LNCAP (cell line): ENCODE measurements around the gene PTPN20.

Source experiments
- TF ChIP-seq, protein P1 (sequence below): fragments of 450-650 bp; IDR thresholded peaks from 2 replicates; pipeline ENCODE4 v1.5.1; 2017; ENCODE audit warnings: mild to moderate bottlenecking

Gene PTPN20

DNA sequence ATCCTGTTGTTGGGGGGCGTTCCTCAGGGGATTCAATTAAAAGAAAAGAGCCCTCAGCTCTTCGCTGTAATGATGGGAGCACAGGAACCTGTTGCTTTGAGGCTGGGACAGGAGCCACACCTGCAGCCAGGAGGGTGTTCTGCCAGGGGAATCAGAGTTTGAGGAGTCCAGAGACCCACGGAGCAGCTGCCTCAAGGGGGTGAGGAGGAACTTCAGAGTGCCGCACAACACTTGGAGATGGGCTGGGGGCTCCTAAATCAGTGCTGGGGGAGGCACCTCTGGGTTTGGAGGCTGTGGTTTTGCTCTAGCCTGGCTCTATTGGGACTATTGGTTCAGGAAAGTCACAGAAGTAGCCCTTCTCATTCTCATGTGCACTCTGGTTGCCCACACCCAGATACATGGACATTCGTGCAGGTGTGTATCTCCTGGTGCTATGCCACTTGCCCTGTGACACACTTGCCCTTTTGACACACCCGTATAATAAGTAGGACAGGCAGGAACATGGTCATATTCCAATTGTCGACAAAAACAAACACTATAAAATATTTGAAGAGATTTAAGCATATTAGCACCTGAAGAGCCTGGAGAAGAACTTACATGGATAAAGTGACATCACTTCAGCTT is 98.1 kb downstream of the PTPN20 start:
- TF ChIP-seq, protein P1, sequence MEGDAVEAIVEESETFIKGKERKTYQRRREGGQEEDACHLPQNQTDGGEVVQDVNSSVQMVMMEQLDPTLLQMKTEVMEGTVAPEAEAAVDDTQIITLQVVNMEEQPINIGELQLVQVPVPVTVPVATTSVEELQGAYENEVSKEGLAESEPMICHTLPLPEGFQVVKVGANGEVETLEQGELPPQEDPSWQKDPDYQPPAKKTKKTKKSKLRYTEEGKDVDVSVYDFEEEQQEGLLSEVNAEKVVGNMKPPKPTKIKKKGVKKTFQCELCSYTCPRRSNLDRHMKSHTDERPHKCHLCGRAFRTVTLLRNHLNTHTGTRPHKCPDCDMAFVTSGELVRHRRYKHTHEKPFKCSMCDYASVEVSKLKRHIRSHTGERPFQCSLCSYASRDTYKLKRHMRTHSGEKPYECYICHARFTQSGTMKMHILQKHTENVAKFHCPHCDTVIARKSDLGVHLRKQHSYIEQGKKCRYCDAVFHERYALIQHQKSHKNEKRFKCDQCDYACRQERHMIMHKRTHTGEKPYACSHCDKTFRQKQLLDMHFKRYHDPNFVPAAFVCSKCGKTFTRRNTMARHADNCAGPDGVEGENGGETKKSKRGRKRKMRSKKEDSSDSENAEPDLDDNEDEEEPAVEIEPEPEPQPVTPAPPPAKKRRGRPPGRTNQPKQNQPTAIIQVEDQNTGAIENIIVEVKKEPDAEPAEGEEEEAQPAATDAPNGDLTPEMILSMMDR: no peak

DNA sequence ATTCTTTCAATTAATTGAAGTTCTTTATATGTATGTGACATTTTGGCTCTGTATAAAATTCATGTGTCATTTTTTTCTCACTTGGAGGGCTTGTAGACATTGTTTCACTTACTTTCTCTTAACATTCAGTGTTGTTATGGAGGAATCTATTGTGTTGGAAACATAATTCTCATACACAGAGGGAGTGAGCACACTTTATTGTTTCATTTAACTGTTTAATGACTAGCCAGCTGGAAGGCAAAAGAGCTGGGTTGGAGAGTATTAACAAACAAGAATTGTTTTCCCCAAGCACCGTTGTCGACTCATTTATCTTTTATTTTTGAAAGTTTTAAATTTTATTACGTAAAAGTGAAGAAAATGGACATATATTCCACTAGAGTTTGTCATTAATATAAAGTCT is 98.8 kb downstream of the PTPN20 start:
- TF ChIP-seq, protein P1: no peak

- TF ChIP-seq, protein P1: no peak
Measured at GRCh38 chr10:47012214-47012613, 101.0 kb downstream of the PTPN20 start.

- TF ChIP-seq, protein P1: no peak
Measured at GRCh38 chr10:47013507-47014154, 102.4 kb downstream of the PTPN20 start.

DNA sequence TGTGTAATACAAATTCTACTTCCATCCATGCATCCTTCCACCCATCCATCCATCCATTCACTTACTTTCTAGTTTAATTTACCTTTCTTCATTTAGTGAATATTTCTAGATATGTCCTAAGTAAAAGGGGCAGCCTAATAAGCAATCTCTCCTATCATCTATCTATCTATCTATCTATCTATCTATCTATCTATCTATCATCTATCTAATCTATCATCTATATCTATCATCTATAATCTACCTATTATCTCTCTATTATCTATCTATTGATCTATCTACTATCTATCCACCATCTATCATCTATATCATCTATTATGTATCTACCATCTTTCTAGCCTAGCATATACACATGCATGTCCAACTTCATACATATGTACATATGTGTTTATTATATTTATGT is 104.2 kb downstream of the PTPN20 start:
- TF ChIP-seq, protein P1: no peak

- TF ChIP-seq, protein P1: no peak
Measured at GRCh38 chr10:47016564-47016963, 105.3 kb downstream of the PTPN20 start.

- TF ChIP-seq, protein P1: no peak
Measured at GRCh38 chr10:47018026-47018735, 107.0 kb downstream of the PTPN20 start.
